Caco-2 (cell line): ENCODE data around the gene ADCY5. TPM values are rescaled to one million over a fixed set of nuclear protein-coding genes. Genes with fewer than 3 reads are reported as not detected.

Experiments used
- BruUV-seq: library from RNA; stranded (reverse); fragments of 400-500 nt; replicated peaks from 2 replicates; lab custom pipeline; 2021; lab: Mats Ljungman, UMichigan
- CTCF ChIA-PET: fragments of 300-600 bp; sonication (Branson Sonifier 250); formaldehyde crosslinking; loops from one replicate; lab custom pipeline; 2022; ENCODE audit warnings: antibody characterized with exemption; lab: Charles Lee
- POLR2A ChIA-PET: fragments of 300-600 bp; sonication (Branson Sonifier 250); formaldehyde crosslinking; loops from one replicate; lab custom pipeline; 2022; ENCODE audit warnings: antibody characterized with exemption; lab: Charles Lee
- DNase-seq, 2 experiments: peaks; one replicate each; pipeline versions ENCODE4 v3.0.0 to v3.0.0-alpha.2; 2020 to 2022
- H3K27me3 ChIP-seq: replicated peaks from 2 replicates; pipeline ENCODE4 v1.6.0; 2011; ENCODE audit warnings: low read length; ENCODE audit not compliant: control insufficient read depth, insufficient read depth
- H3K36me3 ChIP-seq: 2 replicates; pipeline ENCODE4 v1.5.1; 2011; ENCODE audit warnings: low read length; ENCODE audit not compliant: control insufficient read depth, insufficient read depth
- H3K4me1 ChIP-seq: fragments of 250-450 bp; sonication (Bioruptor Pico); 2 replicates; pipeline ENCODE4 v1.5.1; 2020; ENCODE audit warnings: mild to moderate bottlenecking
- H3K4me3 ChIP-seq: 2 replicates; pipeline ENCODE4 v1.5.1; 2011; ENCODE audit warnings: low read depth, mild to moderate bottlenecking, control low read depth, low read length
- H3K9me3 ChIP-seq: fragments of 250-450 bp; sonication (Bioruptor Pico); 2 replicates; pipeline ENCODE4 v1.5.1; 2020; ENCODE audit warnings: mild to moderate bottlenecking, moderate library complexity
- H3K27ac Mint-ChIP-seq: one replicate; pipeline ENCODE4 v1.8.0; 2022; ENCODE audit warnings: mixed read lengths; ENCODE audit not compliant: unreplicated experiment
- H3K27me3 Mint-ChIP-seq: one replicate; pipeline ENCODE4 v1.8.0; 2022; ENCODE audit warnings: mixed read lengths; ENCODE audit not compliant: insufficient read depth, unreplicated experiment
- H3K36me3 Mint-ChIP-seq: one replicate; pipeline ENCODE4 v1.8.0; 2022; ENCODE audit warnings: mild to moderate bottlenecking, mixed read lengths; ENCODE audit not compliant: insufficient read depth, unreplicated experiment
- H3K4me1 Mint-ChIP-seq: one replicate; pipeline ENCODE4 v1.8.0; 2022; ENCODE audit warnings: low read depth, mixed read lengths; ENCODE audit not compliant: unreplicated experiment
- H3K4me3 Mint-ChIP-seq: one replicate; pipeline ENCODE4 v1.8.0; 2022; ENCODE audit warnings: mild to moderate bottlenecking, moderate library complexity, mixed read lengths; ENCODE audit not compliant: unreplicated experiment
- H3K9me3 Mint-ChIP-seq: one replicate; pipeline ENCODE4 v1.8.0; 2022; ENCODE audit warnings: mixed read lengths; ENCODE audit not compliant: unreplicated experiment
- intact Hi-C: fragments of 100-400 bp; cut with micrococcal nuclease; formaldehyde crosslinking; loops from one replicate; pipeline ENCODE4 v1.10.0; 2022; ENCODE audit not compliant: unreplicated experiment
- total RNA-seq: library from RNA; stranded (reverse); gene quantifications from 2 replicates; pipeline ENCODE4 v1.2.3, GENCODE V29; 2022
- TF ChIP-seq, protein P1 (sequence below), 2 experiments: fragments of 200-600 bp in 1 of 2; IDR thresholded peaks; 1 replicate in 1 of 2; 2 replicates in 1 of 2; pipeline versions ENCODE4 v1.5.1 to v1.8.0; 2011 to 2022; ENCODE audit warnings: antibody characterized with exemption in 1 of 2, control low read depth in 1 of 2, inconsistent platforms in 1 of 2, low read depth in 1 of 2, low read length in 1 of 2, mild to moderate bottlenecking in 1 of 2, moderate library complexity in 1 of 2; ENCODE audit not compliant: insufficient read depth in 1 of 2, severe bottlenecking in 1 of 2, unreplicated experiment in 1 of 2

ADCY5 gene
- total RNA-seq, 1 experiment from 2014 or later = 0.91 TPM

DNA sequence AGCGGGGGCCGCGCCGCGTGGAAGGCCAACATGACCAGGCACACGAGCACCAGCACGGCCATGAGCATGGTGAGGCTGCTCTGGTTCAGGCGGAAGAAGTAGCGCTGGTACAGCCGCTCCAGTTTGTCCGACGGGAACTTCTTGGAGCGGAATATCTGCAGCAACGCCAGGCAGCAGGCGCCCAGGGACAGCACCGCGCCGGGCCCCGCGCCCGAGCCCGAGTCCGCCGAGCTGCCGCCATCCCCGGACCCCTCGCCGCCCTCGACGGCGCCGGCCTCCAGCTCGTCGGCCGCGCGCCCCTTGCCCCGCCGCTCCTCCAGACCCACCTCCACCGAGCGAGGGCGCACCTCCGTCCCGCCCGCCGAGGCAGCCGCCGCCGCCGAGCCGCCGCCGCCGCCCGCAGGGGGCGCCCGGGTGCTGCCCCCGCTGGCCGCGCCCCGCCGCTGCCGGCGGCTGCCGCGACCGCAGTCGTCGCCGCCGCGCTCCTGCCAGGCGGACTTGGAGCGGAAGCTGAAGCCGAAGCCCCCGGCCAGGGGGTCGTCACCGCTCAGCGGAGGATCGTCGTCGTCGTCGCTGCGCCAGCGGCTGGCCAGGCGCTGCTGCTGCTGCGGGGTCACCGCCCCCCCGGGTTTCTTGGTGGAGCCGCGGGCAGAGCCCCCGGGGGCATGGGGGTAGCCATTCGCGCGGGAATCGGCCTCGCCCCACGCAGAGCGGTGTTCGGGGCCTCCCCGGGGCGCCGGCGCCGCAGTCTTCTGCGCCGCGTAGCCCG, 957 bp downstream of the ADCY5 start:
- peak in 1 of 2 experiments; percentile 65 for DNase-seq
- ChIA-PET CTCF (interaction anchor here (1.2 kb wide), 2 partner anchors 10 to 41 kb away, joined by 4 to 6 read pairs; no protein-coding TSS in a partner anchor), POLR2A (no interaction called here)
- Histone ChIP-seq H3K27me3 (no peaks in the 10 kb centered on the region; the same call in 1 of the 2 replicates), H3K4me1 (peaks cover 28% of the 10 kb centered on the region), H3K9me3 (no peaks in the 10 kb centered on the region), H3K36me3 (no peaks in the 10 kb centered on the region), H3K4me3 (peak overlapping the region; percentile 52)
- H3K9me3 Mint-ChIP-seq = no peaks in the 10 kb centered on the region
- H3K4me3 Mint-ChIP-seq = peak overlapping the region; percentile 60
- H3K27me3 Mint-ChIP-seq = peaks cover 6% of the 10 kb centered on the region
- no TSS peak for BruUV-seq
- intact Hi-C loops = loop anchor here (5.0 kb wide), 1 partner anchor 41 kb away; no protein-coding TSS in a partner anchor
- H3K36me3 Mint-ChIP-seq = no peaks in the 10 kb centered on the region
- H3K27ac Mint-ChIP-seq = no peak overlapping the region
- H3K4me1 Mint-ChIP-seq = peaks cover 7% of the 10 kb centered on the region
- TF ChIP-seq, protein P1, sequence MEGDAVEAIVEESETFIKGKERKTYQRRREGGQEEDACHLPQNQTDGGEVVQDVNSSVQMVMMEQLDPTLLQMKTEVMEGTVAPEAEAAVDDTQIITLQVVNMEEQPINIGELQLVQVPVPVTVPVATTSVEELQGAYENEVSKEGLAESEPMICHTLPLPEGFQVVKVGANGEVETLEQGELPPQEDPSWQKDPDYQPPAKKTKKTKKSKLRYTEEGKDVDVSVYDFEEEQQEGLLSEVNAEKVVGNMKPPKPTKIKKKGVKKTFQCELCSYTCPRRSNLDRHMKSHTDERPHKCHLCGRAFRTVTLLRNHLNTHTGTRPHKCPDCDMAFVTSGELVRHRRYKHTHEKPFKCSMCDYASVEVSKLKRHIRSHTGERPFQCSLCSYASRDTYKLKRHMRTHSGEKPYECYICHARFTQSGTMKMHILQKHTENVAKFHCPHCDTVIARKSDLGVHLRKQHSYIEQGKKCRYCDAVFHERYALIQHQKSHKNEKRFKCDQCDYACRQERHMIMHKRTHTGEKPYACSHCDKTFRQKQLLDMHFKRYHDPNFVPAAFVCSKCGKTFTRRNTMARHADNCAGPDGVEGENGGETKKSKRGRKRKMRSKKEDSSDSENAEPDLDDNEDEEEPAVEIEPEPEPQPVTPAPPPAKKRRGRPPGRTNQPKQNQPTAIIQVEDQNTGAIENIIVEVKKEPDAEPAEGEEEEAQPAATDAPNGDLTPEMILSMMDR (IDR thresholded peaks at IDR 0.05; ENCODE audit: insufficient read depth in 1 of 2, low read depth in 1 of 2, low read length in 1 of 2, severe bottlenecking in 1 of 2, unreplicated experiment in 1 of 2) = peak in 1 of 2 experiments; percentile 8

DNA sequence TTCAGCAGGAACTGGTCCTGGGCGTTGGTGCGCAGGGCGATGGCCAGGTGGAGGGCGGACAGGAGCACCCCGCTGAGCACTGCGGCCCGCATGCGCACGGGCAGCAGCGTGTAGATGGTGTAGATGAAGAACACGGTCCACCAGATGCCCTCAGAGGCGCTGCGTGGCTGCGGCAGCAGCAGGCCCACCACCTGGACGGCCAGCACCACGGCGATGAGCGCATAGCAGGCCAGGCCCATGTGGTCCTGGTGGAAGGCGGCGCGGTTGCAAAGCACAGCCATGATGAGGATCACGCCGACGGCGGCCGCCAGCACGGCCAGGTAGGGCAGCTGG, 1.5 kb downstream of the ADCY5 start:
- POLR2A ChIA-PET = no interaction called here
- CTCF ChIA-PET = no interaction called here
- no TSS peak for BruUV-seq
- H3K36me3 ChIP-seq = no peaks in the 10 kb centered on the region
- Mint-ChIP-seq H3K9me3 (no peaks in the 10 kb centered on the region), H3K27me3 (peaks cover 6% of the 10 kb centered on the region), H3K4me1 (peaks cover 7% of the 10 kb centered on the region), H3K27ac (no peak overlapping the region), H3K36me3 (no peaks in the 10 kb centered on the region), H3K4me3 (peak overlapping the region; percentile 35)
- intact Hi-C loops = loop anchor here (5.0 kb wide), 1 partner anchor 40 kb away; no protein-coding TSS in a partner anchor
- TF ChIP-seq, protein P1 (IDR thresholded peaks at IDR 0.05; ENCODE audit: insufficient read depth in 1 of 2, low read depth in 1 of 2, low read length in 1 of 2, severe bottlenecking in 1 of 2, unreplicated experiment in 1 of 2) = no peak
- H3K9me3 ChIP-seq = no peaks in the 10 kb centered on the region
- H3K4me3 ChIP-seq = no peak overlapping the region
- peaks cover 28% of the 10 kb centered on the region for H3K4me1 ChIP-seq
- no peaks in the 10 kb centered on the region; the same call in 1 of the 2 replicates for H3K27me3 ChIP-seq
- no peak for DNase-seq

DNA sequence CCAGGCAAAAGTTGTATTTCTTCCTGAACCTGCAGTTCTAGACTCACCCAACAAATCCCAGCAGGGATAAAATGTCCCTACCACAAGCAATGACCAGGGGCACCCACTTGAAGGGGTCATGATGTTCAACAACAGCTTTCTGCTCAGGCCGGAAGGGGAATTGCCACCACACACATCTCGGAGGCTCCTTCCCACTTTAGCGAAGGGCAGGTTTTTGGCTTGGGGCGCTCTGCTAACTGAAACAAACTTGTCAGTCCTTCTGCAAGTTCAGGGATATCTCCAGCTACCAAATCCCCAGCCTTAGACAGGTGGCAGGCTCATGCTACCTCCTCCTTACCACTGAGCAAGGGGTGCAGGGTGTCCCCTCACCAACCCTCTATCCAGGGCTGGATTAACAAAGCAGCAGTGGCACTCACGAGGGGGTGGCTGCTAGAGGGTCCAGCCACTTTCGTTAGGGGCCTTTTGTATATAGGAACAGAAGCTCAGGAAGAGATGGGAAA, 2.2 kb downstream of the ADCY5 start:
- Mint-ChIP-seq H3K4me3 (peak overlapping the region; percentile 35), H3K27ac (no peak overlapping the region), H3K36me3 (no peaks in the 10 kb centered on the region), H3K4me1 (peaks cover 7% of the 10 kb centered on the region), H3K27me3 (peaks cover 6% of the 10 kb centered on the region), H3K9me3 (no peaks in the 10 kb centered on the region)
- no peaks in the 10 kb centered on the region for H3K36me3 ChIP-seq
- peaks cover 26% of the 10 kb centered on the region for H3K4me1 ChIP-seq
- H3K9me3 ChIP-seq = no peaks in the 10 kb centered on the region
- POLR2A ChIA-PET = no interaction called here
- intact Hi-C loops = loop anchor here (5.0 kb wide), 1 partner anchor 39 kb away; no protein-coding TSS in a partner anchor
- H3K27me3 ChIP-seq = no peaks in the 10 kb centered on the region; the same call in 1 of the 2 replicates
- TF ChIP-seq, protein P1 (IDR thresholded peaks at IDR 0.05; ENCODE audit: insufficient read depth in 1 of 2, low read depth in 1 of 2, low read length in 1 of 2, severe bottlenecking in 1 of 2, unreplicated experiment in 1 of 2) = no peak
- H3K4me3 ChIP-seq = no peak overlapping the region
- CTCF ChIA-PET = no interaction called here
- no peak for DNase-seq
- no TSS peak for BruUV-seq
